Progenitor cell of endocrine pancreas (in vitro differentiated cells): ENCODE data around the gene VIPR2. TPM values are rescaled to one million over a fixed set of nuclear protein-coding genes. Genes with fewer than 3 reads are reported as not detected.
A peak's percentile ranks its signal among the peaks of the same experiment; 100 is the strongest.

Experiments
- DNase-seq: peaks from one replicate; pipeline ENCODE4 v3.0.0; 2021; ENCODE audit warnings: low spot score; ENCODE audit not compliant: unreplicated experiment
- H3K27ac Mint-ChIP-seq: 2 replicates; pipeline ENCODE4 v1.8.0; 2021; ENCODE audit warnings: mild to moderate bottlenecking, moderate library complexity, mixed read lengths
- H3K27me3 Mint-ChIP-seq: 2 replicates; pipeline ENCODE4 v1.8.0; 2021; ENCODE audit warnings: mixed read lengths
- H3K36me3 Mint-ChIP-seq: 2 replicates; pipeline ENCODE4 v1.8.0; 2022; ENCODE audit warnings: mixed read lengths; ENCODE audit not compliant: insufficient read depth
- H3K4me1 Mint-ChIP-seq: 2 replicates; pipeline ENCODE4 v1.8.0; 2021; ENCODE audit warnings: low read depth, mixed read lengths
- H3K4me3 Mint-ChIP-seq: 2 replicates; pipeline ENCODE4 v1.8.0; 2021; ENCODE audit warnings: low read depth, mild to moderate bottlenecking, moderate library complexity, mixed read lengths
- H3K9me3 Mint-ChIP-seq: 2 replicates; pipeline ENCODE4 v1.8.0; 2021; ENCODE audit warnings: low read depth, mixed read lengths
- CTCF ChIP-seq: fragments of 200-600 bp; sonication (generic); IDR thresholded peaks from one replicate; pipeline ENCODE4 v1.5.0; 2021; ENCODE audit warnings: antibody characterized with exemption, mild to moderate bottlenecking; ENCODE audit not compliant: unreplicated experiment
- total RNA-seq: library from RNA; stranded (reverse); gene quantifications from 2 replicates; pipeline ENCODE4 v1.2.1, GENCODE V29; 2021

VIPR2 gene
- total RNA-seq, 1 donor from 2014 or later, result 0.36 TPM

GRCh38 chr7:159032753-159033472, 111.8 kb downstream of the VIPR2 start:
- no peak for DNase-seq
- no peak for TF ChIP-seq CTCF
- no peaks in the 10 kb centered on the region for H3K36me3 Mint-ChIP-seq
- peaks cover 15% of the 10 kb centered on the region for H3K4me1 Mint-ChIP-seq
- no peak overlapping the region for H3K27ac Mint-ChIP-seq
- no peaks in the 10 kb centered on the region for H3K9me3 Mint-ChIP-seq
- no peak overlapping the region for H3K4me3 Mint-ChIP-seq
- peaks cover 10% of the 10 kb centered on the region for H3K27me3 Mint-ChIP-seq

- TF ChIP-seq CTCF, result no peak
- no peak for DNase-seq
- Mint-ChIP-seq H3K27ac (no peak overlapping the region), H3K36me3 (no peaks in the 10 kb centered on the region), H3K4me1 (peaks cover 15% of the 10 kb centered on the region), H3K4me3 (no peak overlapping the region), H3K27me3 (peaks cover 11% of the 10 kb centered on the region), H3K9me3 (no peaks in the 10 kb centered on the region)
These were observed 112.3 kb downstream of the VIPR2 start for GRCh38 chr7:159032322-159032721.

- Mint-ChIP-seq H3K27me3 (peaks cover 11% of the 10 kb centered on the region), H3K27ac (no peak overlapping the region), H3K4me3 (no peak overlapping the region), H3K4me1 (peaks cover 11% of the 10 kb centered on the region), H3K36me3 (no peaks in the 10 kb centered on the region), H3K9me3 (no peaks in the 10 kb centered on the region)
- no peak for DNase-seq
- no peak for TF ChIP-seq CTCF
These were observed 112.9 kb downstream of the VIPR2 start for GRCh38 chr7:159031750-159032149.

GRCh38 chr7:159031135-159031701, 113.4 kb downstream of the VIPR2 start:
- peaks cover 14% of the 10 kb centered on the region for H3K4me1 Mint-ChIP-seq
- no peak overlapping the region for H3K27ac Mint-ChIP-seq
- H3K27me3 Mint-ChIP-seq, result peaks cover 11% of the 10 kb centered on the region
- H3K9me3 Mint-ChIP-seq, result no peaks in the 10 kb centered on the region
- peak overlapping the region; percentile 75 for H3K4me3 Mint-ChIP-seq
- no peaks in the 10 kb centered on the region for H3K36me3 Mint-ChIP-seq
- no peak for DNase-seq
- no peak for TF ChIP-seq CTCF

GRCh38 chr7:159030490-159031134, 114.1 kb downstream of the VIPR2 start:
- TF ChIP-seq CTCF, result peak; percentile 65
- H3K27ac Mint-ChIP-seq, result no peak overlapping the region
- H3K36me3 Mint-ChIP-seq, result no peaks in the 10 kb centered on the region
- peaks cover 8% of the 10 kb centered on the region for H3K27me3 Mint-ChIP-seq
- H3K4me3 Mint-ChIP-seq, result peak overlapping the region; percentile 75
- DNase-seq, result peak; percentile 65
- no peaks in the 10 kb centered on the region for H3K9me3 Mint-ChIP-seq
- peaks cover 14% of the 10 kb centered on the region for H3K4me1 Mint-ChIP-seq
